Fibroblast of the aortic adventitia (primary cell): ENCODE data around the gene HAP1. TPM values are rescaled to one million over a fixed set of nuclear protein-coding genes. Genes with fewer than 3 reads are reported as not detected.
"Not testable (repeated sequence)": the region's sequence is repeated elsewhere in the genome, so short reads cannot be mapped to it uniquely, and the experiment has no call there.

Experiments
- DNase-seq: peaks from one replicate; pipeline ENCODE4 v3.0.0-alpha.2; 2010; ENCODE audit warnings: low read depth
- H3K4me3 ChIP-seq: 2 replicates; pipeline ENCODE4 v1.5.1; 2011; ENCODE audit warnings: low read depth, mild to moderate bottlenecking, control low read depth, low read length, moderate library complexity
- total RNA-seq: library from RNA; depleted of rRNA; stranded (reverse); fragments of >200 nt; gene quantifications from 2 replicates; pipeline ENCODE4 v1.2.3, GENCODE V29; 2012; ENCODE audit warnings: low replicate concordance
- TF ChIP-seq, protein P1 (sequence below): IDR thresholded peaks from 2 replicates; pipeline ENCODE4 v1.5.1; 2011; ENCODE audit warnings: mild to moderate bottlenecking, low read length, control low read depth, inconsistent platforms; ENCODE audit not compliant: insufficient read depth

Gene HAP1, protein sequence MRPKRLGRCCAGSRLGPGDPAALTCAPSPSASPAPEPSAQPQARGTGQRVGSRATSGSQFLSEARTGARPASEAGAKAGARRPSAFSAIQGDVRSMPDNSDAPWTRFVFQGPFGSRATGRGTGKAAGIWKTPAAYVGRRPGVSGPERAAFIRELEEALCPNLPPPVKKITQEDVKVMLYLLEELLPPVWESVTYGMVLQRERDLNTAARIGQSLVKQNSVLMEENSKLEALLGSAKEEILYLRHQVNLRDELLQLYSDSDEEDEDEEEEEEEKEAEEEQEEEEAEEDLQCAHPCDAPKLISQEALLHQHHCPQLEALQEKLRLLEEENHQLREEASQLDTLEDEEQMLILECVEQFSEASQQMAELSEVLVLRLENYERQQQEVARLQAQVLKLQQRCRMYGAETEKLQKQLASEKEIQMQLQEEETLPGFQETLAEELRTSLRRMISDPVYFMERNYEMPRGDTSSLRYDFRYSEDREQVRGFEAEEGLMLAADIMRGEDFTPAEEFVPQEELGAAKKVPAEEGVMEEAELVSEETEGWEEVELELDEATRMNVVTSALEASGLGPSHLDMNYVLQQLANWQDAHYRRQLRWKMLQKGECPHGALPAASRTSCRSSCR
- under 0.01 TPM in 1 of 2 replicates, not detected in the other for total RNA-seq

DNA sequence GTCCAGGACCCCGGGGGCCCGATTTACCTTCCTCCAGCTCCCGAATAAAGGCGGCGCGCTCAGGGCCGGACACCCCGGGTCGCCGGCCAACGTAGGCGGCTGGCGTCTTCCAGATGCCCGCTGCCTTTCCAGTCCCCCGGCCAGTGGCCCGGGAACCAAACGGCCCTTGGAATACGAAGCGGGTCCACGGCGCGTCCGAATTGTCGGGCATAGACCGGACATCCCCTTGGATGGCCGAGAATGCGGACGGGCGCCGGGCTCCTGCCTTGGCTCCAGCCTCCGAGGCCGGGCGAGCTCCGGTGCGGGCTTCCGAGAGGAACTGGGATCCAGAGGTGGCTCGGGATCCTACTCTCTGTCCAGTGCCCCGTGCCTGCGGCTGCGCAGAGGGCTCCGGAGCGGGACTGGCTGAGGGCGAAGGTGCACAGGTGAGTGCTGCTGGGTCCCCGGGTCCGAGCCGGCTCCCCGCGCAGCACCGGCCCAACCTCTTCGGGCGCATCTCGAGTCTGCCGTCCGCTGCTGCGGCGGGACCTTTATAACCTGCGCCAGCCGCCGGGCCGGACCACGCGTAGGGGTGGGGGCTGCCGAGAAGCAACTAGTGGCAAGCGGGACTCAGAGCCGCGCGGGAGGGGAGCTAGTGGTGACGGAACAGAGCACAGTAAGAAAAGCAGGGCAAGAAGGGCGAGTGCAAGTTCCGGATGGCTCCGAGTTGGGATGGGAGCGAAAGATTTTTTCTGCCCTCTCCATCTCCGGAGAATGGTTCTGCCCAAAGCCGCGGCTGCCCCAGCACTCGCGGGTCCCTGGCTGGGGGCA is at the start of gene HAP1:
HAP1 (minus strand) TSS at position 505 of the 810 bp plus-strand sequence; CDS start at position 496, 9 bp downstream.
- TF ChIP-seq, protein P1, sequence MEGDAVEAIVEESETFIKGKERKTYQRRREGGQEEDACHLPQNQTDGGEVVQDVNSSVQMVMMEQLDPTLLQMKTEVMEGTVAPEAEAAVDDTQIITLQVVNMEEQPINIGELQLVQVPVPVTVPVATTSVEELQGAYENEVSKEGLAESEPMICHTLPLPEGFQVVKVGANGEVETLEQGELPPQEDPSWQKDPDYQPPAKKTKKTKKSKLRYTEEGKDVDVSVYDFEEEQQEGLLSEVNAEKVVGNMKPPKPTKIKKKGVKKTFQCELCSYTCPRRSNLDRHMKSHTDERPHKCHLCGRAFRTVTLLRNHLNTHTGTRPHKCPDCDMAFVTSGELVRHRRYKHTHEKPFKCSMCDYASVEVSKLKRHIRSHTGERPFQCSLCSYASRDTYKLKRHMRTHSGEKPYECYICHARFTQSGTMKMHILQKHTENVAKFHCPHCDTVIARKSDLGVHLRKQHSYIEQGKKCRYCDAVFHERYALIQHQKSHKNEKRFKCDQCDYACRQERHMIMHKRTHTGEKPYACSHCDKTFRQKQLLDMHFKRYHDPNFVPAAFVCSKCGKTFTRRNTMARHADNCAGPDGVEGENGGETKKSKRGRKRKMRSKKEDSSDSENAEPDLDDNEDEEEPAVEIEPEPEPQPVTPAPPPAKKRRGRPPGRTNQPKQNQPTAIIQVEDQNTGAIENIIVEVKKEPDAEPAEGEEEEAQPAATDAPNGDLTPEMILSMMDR = no peak
- H3K4me3 ChIP-seq = peak within 1 kb of the TSS; percentile 37
- peak; percentile 13 for DNase-seq

DNA sequence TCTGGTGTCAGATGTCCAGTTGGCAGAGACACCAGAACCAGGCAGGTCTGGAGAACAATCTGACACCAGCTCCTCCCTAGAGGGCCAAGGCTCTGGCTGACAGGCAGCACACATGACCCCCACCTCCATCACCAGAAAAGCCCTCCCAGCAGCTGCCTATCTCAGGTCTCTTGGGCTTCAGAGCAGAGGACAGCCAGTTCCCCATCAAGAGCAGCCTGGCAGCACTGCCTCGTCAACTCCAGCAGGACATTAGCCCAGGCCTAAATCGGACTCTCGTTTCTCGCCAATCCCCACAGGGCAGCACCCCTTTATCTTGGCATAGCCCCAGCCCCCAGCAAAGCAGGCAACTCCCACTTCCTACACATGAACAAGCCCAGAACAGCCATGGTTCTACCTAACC is 47.7 kb upstream of the HAP1 start:
- TF ChIP-seq, protein P1 = no peak
- H3K4me3 ChIP-seq = no peak overlapping the region
- no peak for DNase-seq

DNA sequence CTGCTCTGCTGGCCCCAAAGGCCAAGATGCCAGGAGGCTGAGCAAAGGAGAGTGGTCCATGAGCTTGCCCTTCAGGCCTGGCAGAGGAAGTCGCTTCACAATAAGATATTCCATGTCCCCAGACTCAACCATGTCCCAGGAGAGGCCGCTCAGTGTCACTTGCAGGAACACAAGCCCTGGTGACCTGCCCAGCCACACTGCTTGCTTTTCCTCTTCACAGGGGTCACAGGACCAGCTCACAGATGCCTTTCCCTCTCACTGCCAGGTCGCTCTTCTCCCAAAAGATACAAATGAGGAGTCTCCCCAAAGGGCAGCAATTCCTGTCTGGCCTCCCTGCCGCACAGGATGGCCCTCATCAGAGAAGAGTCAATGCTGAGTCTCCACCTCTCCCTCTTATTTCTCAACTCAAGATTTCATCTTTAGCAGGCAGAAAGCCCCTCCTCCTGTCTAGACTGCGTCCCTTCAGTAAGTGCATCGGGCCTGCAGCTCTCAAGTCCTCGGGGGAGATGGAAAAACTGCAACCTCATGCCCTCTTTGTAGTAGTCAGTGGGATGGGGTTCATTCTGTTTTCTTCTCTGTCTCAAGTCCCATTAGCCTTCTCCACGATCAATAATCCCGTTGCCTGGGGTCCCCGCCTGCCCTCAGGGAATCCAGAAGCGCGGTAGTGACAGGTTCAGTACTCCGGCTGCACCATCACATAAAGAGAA is 47.1 kb upstream of the HAP1 start:
- DNase-seq = no peak
- TF ChIP-seq, protein P1 = no peak
- no peak overlapping the region for H3K4me3 ChIP-seq

DNA sequence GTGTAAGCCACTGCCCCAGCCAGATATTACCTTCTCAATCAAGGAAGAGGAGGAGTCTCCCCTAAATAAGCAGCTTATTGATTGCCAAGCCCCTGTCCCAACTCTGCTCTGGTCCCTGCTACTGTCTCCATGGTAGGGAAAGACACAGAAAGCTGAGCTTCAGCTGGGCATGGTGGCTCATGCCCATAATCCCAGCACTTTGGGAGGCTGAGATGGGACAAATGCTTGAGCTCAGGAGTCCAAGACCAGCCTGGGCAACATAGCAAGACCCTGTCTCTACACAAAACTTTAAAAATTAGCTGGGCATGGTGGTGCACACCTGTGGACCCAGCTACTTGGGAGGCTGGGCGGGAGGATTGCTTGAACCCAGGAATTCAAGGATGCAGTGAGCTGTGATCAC is 45.5 kb upstream of the HAP1 start:
- no peak for DNase-seq
- TF ChIP-seq, protein P1 = no peak
- no peak overlapping the region for H3K4me3 ChIP-seq

DNA sequence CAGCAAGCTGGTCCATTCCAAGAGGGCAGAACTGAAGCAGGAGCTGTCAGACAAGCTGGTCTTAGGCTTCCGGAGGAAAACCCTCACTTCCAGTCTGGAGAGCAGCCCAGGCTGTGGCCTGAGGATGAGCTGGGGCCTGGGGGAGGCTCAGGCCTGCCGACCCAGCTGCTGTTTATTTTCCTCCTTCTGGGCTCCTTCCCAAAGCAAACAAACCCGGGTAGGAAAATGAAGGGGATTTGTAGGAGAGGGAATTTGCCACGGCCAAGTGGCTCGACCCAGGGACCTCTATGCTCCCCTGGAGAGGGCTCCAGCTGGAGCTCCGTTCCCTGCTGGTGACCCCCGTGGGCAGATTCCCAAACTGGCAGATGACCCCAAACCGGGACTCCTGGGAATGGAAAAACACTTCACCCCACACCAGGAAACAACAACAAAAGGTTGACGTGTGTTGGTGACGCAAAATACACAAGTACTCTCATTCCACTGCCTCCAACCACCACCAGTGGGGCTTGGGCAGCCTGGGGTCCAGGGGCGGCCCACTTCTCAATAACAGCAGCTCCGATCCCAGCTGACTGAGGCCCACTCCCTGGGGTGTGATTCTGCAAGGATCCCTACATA is 43.2 kb upstream of the HAP1 start:
- H3K4me3 ChIP-seq = no peak overlapping the region
- TF ChIP-seq, protein P1 = no peak
- DNase-seq = peak; percentile 89

DNA sequence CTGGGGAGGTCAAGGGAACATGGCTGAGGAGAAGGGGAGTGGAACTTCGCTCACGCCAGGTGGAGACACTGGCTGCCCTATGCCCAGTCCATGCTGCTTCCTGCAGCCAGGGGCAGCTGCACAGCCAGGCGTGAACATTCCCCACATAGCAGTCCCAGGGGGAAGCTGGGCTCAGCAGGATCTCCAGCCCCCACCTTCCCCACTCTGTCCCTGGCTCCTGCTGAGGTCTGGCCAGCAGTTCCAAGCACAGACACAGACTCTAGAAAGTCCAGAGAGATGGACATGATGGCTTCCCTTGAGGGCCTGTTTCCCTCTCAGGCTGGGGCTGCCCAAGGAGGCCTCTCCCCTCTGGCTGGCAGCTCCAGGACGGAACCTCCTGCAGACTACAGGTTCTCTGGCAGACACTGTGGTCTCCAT is 42.7 kb upstream of the HAP1 start:
- no peak for DNase-seq
- TF ChIP-seq, protein P1 = peak; percentile 39
- no peak overlapping the region for H3K4me3 ChIP-seq

DNA sequence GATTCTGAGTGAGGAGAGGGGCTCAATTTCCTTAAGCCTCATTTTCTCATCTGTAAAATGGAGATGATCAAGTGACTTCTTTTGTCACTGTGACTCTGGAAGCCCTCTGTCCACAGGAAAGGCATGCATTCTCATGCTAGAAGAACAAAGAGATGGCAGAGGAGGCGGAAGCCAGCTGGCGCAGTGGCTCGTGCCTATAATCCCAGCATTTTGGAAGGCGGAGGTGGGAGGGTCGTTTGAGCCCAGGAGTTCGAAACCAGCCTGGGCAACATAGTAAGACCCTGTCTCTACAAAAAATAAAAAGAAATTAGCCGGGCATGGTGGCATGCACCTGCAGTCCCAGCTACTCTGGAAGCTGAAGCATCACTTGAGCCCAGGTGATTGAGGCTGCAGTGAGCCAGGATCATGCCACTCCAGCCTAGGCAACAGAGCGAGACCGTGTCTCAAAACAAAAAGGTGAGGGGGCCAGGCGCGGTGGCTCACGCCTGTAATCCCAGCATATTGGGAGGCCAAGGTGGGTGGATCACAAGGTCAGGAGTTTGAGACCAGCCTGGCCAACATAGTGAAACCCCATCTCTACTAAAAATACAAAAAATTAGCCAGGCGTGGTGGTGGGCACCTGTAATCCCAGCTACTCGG is 41.9 kb upstream of the HAP1 start:
- H3K4me3 ChIP-seq, DNase-seq: not testable (repeated sequence)
